HG02852 (cell line): ENCODE measurements around the gene IGFBP4.

Experiments
- ATAC-seq: cut with Tn5 transposase; IDR thresholded peaks from one replicate; pipeline ENCODE4 v1.9.1; 2021; ENCODE audit warnings: mild to moderate bottlenecking, moderate library complexity; ENCODE audit not compliant: unreplicated experiment

The IGFBP4 gene

GRCh38 chr17:40470932-40471828, 27.9 kb downstream of the IGFBP4 start:
- no peak for ATAC-seq

GRCh38 chr17:40471846-40472732, 28.8 kb downstream of the IGFBP4 start:
- no peak for ATAC-seq

GRCh38 chr17:40472733-40473452, 29.6 kb downstream of the IGFBP4 start:
- ATAC-seq, result no peak

- no peak for ATAC-seq
Measured at GRCh38 chr17:40473573-40474365, 30.5 kb downstream of the IGFBP4 start.

- no peak for ATAC-seq
Measured at GRCh38 chr17:40474419-40475002, 31.3 kb downstream of the IGFBP4 start.

- no peak for ATAC-seq
Measured at GRCh38 chr17:40475234-40475908, 32.1 kb downstream of the IGFBP4 start.

- no peak for ATAC-seq
Measured at GRCh38 chr17:40477796-40478195, 34.5 kb downstream of the IGFBP4 start.

GRCh38 chr17:40478486-40478885, 35.2 kb downstream of the IGFBP4 start:
- no peak for ATAC-seq

GRCh38 chr17:40479754-40480480, 36.7 kb downstream of the IGFBP4 start:
- no peak for ATAC-seq

- no peak for ATAC-seq
Measured at GRCh38 chr17:40480501-40481003, 37.3 kb downstream of the IGFBP4 start.

GRCh38 chr17:40481106-40481505, 37.9 kb downstream of the IGFBP4 start:
- no peak for ATAC-seq

GRCh38 chr17:40482722-40483121, 39.5 kb downstream of the IGFBP4 start:
- no peak for ATAC-seq

GRCh38 chr17:40483679-40484078, 40.4 kb downstream of the IGFBP4 start:
- ATAC-seq, result no peak

GRCh38 chr17:40484285-40484972, 41.2 kb downstream of the IGFBP4 start:
- no peak for ATAC-seq

GRCh38 chr17:40484973-40485530, 41.8 kb downstream of the IGFBP4 start:
- ATAC-seq, result no peak

GRCh38 chr17:40485851-40486521, 42.7 kb downstream of the IGFBP4 start:
- no peak for ATAC-seq
